Astrocyte (in vitro differentiated cells and primary cell): ENCODE data around the gene TIGD1. TPM values are rescaled to one million over a fixed set of nuclear protein-coding genes. Genes with fewer than 3 reads are reported as not detected.

ENCODE experiments used
- DNase-seq: peaks from one replicate; pipeline ENCODE4 v3.0.0-alpha.2; 2010; ENCODE audit warnings: low read depth
- FAIRE-seq: peaks from 2 replicates; lab custom pipeline; 2011; peaks lifted over from hg19 to GRCh38; lab: Jason Lieb, UNC
- H2AFZ ChIP-seq: 2 replicates; pipeline ENCODE4 v1.6.0; 2012; ENCODE audit warnings: low read depth, low read length, inconsistent platforms
- H3K27ac ChIP-seq: 2 replicates; pipeline ENCODE4 v1.5.1; 2011; ENCODE audit warnings: low read depth, low read length, inconsistent platforms
- H3K27me3 ChIP-seq: 2 replicates; pipeline ENCODE4 v1.6.0; 2011; ENCODE audit warnings: low read length, inconsistent platforms; ENCODE audit not compliant: insufficient read depth
- H3K36me3 ChIP-seq: 2 replicates; pipeline ENCODE4 v1.5.1; 2011; ENCODE audit warnings: low read length, inconsistent platforms; ENCODE audit not compliant: insufficient read depth
- H3K4me1 ChIP-seq: 2 replicates; pipeline ENCODE4 v1.5.1; 2011; ENCODE audit warnings: low read length, inconsistent platforms; ENCODE audit not compliant: insufficient read depth
- H3K4me2 ChIP-seq: 2 replicates; pipeline ENCODE4 v1.6.0; 2012; ENCODE audit warnings: low read length, inconsistent platforms
- H3K4me3 ChIP-seq: 2 replicates; pipeline ENCODE4 v1.5.1; 2011; ENCODE audit warnings: low read depth, mild to moderate bottlenecking, low read length, inconsistent platforms; ENCODE audit not compliant: insufficient read depth
- H3K79me2 ChIP-seq: 2 replicates; pipeline ENCODE4 v1.6.0; 2012; ENCODE audit warnings: mild to moderate bottlenecking, low read length, inconsistent platforms; ENCODE audit not compliant: insufficient read depth
- H3K9ac ChIP-seq: 2 replicates; pipeline ENCODE4 v1.6.0; 2012; ENCODE audit warnings: mild to moderate bottlenecking, low read length, inconsistent platforms
- H3K9me3 ChIP-seq: 2 replicates; pipeline ENCODE4 v1.5.1; 2012; ENCODE audit warnings: low read depth, mild to moderate bottlenecking, low read length, inconsistent platforms; ENCODE audit not compliant: insufficient read depth
- H4K20me1 ChIP-seq: 2 replicates; pipeline ENCODE4 v1.6.0; 2012; ENCODE audit warnings: low read length, inconsistent platforms; ENCODE audit not compliant: insufficient read depth
- H3K27ac Mint-ChIP-seq: one replicate; pipeline ENCODE4 v1.8.0; 2021; ENCODE audit warnings: mild to moderate bottlenecking, mixed read lengths; ENCODE audit not compliant: unreplicated experiment
- H3K27me3 Mint-ChIP-seq: one replicate; pipeline ENCODE4 v1.8.0; 2021; ENCODE audit warnings: low read depth, mixed read lengths; ENCODE audit not compliant: unreplicated experiment
- H3K36me3 Mint-ChIP-seq: one replicate; pipeline ENCODE4 v1.8.0; 2021; ENCODE audit warnings: low read depth, mixed read lengths; ENCODE audit not compliant: unreplicated experiment
- H3K4me1 Mint-ChIP-seq: one replicate; pipeline ENCODE4 v1.8.0; 2021; ENCODE audit warnings: low read depth, mixed read lengths; ENCODE audit not compliant: unreplicated experiment
- H3K4me3 Mint-ChIP-seq: one replicate; pipeline ENCODE4 v1.8.0; 2021; ENCODE audit warnings: mild to moderate bottlenecking, moderate library complexity, mixed read lengths; ENCODE audit not compliant: unreplicated experiment
- H3K9me3 Mint-ChIP-seq: one replicate; pipeline ENCODE4 v1.8.0; 2021; ENCODE audit warnings: mild to moderate bottlenecking, mixed read lengths; ENCODE audit not compliant: unreplicated experiment
- EZH2 ChIP-seq: IDR thresholded peaks from 2 replicates; pipeline ENCODE4 v1.6.1; 2012; ENCODE audit warnings: mild to moderate bottlenecking, low read length, inconsistent platforms; ENCODE audit not compliant: insufficient read depth
- total RNA-seq: library from RNA; stranded (reverse); gene quantifications from 2 replicates; pipeline ENCODE4 v1.2.1, GENCODE V29; 2021
- TF ChIP-seq, protein P1 (sequence below): IDR thresholded peaks from 2 replicates; pipeline ENCODE4 v1.5.1; 2011; ENCODE audit warnings: low read depth, mild to moderate bottlenecking, inconsistent platforms, low read length, moderate library complexity; ENCODE audit not compliant: insufficient read depth

Gene TIGD1
- total RNA-seq, 1 donor from 2014 or later: 6.5 TPM

DNA sequence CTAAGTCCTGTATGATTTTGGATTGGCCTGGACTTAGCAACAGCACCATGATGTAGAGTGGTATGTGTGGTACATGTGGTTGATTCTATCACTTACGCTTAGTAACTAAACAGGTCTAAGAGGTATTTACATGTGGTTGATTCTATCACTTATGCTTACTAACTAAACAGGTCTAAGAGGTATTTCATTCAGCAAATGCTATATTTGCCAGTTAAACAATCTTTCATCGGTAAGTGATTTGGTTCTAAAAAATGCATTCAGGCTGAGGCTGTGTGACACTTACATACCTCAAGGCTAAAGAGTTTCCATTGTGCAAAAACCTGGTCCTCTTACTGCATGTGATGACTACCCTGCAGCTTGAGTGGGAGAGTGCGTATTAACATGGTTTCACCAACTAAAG is 13.2 kb upstream of the TIGD1 start:
- Histone ChIP-seq H3K4me1 (peaks cover 12% of the 10 kb centered on the region), H3K4me2 (no peak overlapping the region), H3K27me3 (no peaks in the 10 kb centered on the region), H3K27ac (no peak overlapping the region), H4K20me1 (peaks cover 30% of the 10 kb centered on the region), H3K4me3 (no peak overlapping the region), H2AFZ (no peak overlapping the region), H3K9ac (no peak overlapping the region), H3K36me3 (peaks cover 33% of the 10 kb centered on the region), H3K79me2 (peaks cover 3% of the 10 kb centered on the region), H3K9me3 (no peaks in the 10 kb centered on the region)
- Mint-ChIP-seq H3K36me3 (peaks cover 33% of the 10 kb centered on the region), H3K4me1 (peaks cover 22% of the 10 kb centered on the region), H3K27ac (peak overlapping the region; percentile 78), H3K4me3 (no peak overlapping the region), H3K9me3 (no peaks in the 10 kb centered on the region), H3K27me3 (no peaks in the 10 kb centered on the region)
- DNase-seq (peak; percentile 67), FAIRE-seq (peak; percentile 13)
- TF ChIP-seq, protein P1, sequence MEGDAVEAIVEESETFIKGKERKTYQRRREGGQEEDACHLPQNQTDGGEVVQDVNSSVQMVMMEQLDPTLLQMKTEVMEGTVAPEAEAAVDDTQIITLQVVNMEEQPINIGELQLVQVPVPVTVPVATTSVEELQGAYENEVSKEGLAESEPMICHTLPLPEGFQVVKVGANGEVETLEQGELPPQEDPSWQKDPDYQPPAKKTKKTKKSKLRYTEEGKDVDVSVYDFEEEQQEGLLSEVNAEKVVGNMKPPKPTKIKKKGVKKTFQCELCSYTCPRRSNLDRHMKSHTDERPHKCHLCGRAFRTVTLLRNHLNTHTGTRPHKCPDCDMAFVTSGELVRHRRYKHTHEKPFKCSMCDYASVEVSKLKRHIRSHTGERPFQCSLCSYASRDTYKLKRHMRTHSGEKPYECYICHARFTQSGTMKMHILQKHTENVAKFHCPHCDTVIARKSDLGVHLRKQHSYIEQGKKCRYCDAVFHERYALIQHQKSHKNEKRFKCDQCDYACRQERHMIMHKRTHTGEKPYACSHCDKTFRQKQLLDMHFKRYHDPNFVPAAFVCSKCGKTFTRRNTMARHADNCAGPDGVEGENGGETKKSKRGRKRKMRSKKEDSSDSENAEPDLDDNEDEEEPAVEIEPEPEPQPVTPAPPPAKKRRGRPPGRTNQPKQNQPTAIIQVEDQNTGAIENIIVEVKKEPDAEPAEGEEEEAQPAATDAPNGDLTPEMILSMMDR: no peak
- no peak for TF ChIP-seq EZH2

GRCh38 chr2:232562515-232563151 is 12.3 kb upstream of the TIGD1 start:
- no peak overlapping the region for H2AFZ ChIP-seq
- H3K4me1 Mint-ChIP-seq: peaks cover 12% of the 10 kb centered on the region
- no peak overlapping the region for H3K27ac ChIP-seq
- H3K9me3 ChIP-seq: no peaks in the 10 kb centered on the region
- FAIRE-seq: no peak
- DNase-seq: no peak
- H3K27ac Mint-ChIP-seq: peak overlapping the region; percentile 78
- peaks cover 5% of the 10 kb centered on the region for H3K79me2 ChIP-seq
- H3K4me1 ChIP-seq: peaks cover 2% of the 10 kb centered on the region
- H3K9me3 Mint-ChIP-seq: no peaks in the 10 kb centered on the region
- H3K4me3 Mint-ChIP-seq: no peak overlapping the region
- H3K4me2 ChIP-seq: no peak overlapping the region
- TF ChIP-seq, protein P1: no peak
- TF ChIP-seq EZH2: no peak
- peaks cover 28% of the 10 kb centered on the region for H3K36me3 ChIP-seq
- peaks cover 31% of the 10 kb centered on the region for H3K36me3 Mint-ChIP-seq
- peaks cover 34% of the 10 kb centered on the region for H4K20me1 ChIP-seq
- H3K27me3 Mint-ChIP-seq: no peaks in the 10 kb centered on the region
- no peak overlapping the region for H3K4me3 ChIP-seq
- no peaks in the 10 kb centered on the region for H3K27me3 ChIP-seq
- no peak overlapping the region for H3K9ac ChIP-seq

DNA sequence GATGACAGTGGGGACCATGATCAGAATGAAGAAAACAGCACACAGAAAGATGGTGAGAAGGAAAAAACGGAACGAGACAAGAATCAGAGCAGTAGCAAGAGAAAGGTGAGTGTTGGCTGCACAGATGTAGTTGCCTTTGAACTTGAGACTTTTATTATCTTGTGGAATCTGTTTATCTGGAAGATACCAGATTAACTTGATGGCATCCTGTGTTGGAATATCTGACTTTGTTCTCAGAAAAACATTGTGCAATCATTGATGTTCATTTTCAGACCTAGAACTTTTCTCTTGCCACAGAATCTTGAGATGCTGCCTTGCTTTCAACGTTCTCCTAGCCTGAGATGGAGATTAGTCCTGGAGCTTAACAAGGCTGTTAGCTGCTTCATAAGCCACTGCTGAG is 6.1 kb upstream of the TIGD1 start:
- Mint-ChIP-seq H3K4me3 (no peak overlapping the region), H3K4me1 (peaks cover 32% of the 10 kb centered on the region), H3K36me3 (peaks cover 15% of the 10 kb centered on the region), H3K27me3 (no peaks in the 10 kb centered on the region), H3K27ac (no peak overlapping the region), H3K9me3 (no peaks in the 10 kb centered on the region)
- Histone ChIP-seq H3K9ac (no peak overlapping the region), H3K79me2 (peaks cover 62% of the 10 kb centered on the region), H3K4me2 (no peak overlapping the region), H4K20me1 (peaks cover 66% of the 10 kb centered on the region), H2AFZ (no peak overlapping the region), H3K27ac (no peak overlapping the region), H3K36me3 (peaks cover 30% of the 10 kb centered on the region), H3K9me3 (no peaks in the 10 kb centered on the region), H3K27me3 (no peaks in the 10 kb centered on the region), H3K4me3 (no peak overlapping the region), H3K4me1 (peaks cover 5% of the 10 kb centered on the region)
- no peak for TF ChIP-seq EZH2
- TF ChIP-seq, protein P1: no peak
- DNase-seq (no peak), FAIRE-seq (no peak)
